H1 (cell line): ENCODE results near the gene GIPR. TPM values are rescaled to one million over a fixed set of nuclear protein-coding genes. Genes with fewer than 3 reads are reported as not detected.

Source experiments
- ASH2L ChIP-seq: fragments of 200-600, 300-600 bp; sonication (generic); IDR thresholded peaks from one replicate; pipeline ENCODE4 v1.7.1; 2017; ENCODE audit warnings: low read length
- CBX5 ChIP-seq: fragments of 300-800, 300-1000 bp; sonication (generic); IDR thresholded peaks from 2 replicates; pipeline ENCODE4 v1.7.1; 2016; ENCODE audit warnings: antibody characterized with exemption, low read length, low read depth
- CBX8 ChIP-seq: fragments of 300-800, 300-1000 bp; sonication (generic); IDR thresholded peaks from 2 replicates; pipeline ENCODE4 v1.7.1; 2016; ENCODE audit warnings: low read depth, low read length, borderline replicate concordance
- CEBPB ChIP-seq: IDR thresholded peaks from 2 replicates; pipeline ENCODE4 v1.6.1; 2012; ENCODE audit warnings: low read depth, low read length
- CHD1 ChIP-seq: IDR thresholded peaks from 2 replicates; pipeline ENCODE4 v1.6.1; 2012; ENCODE audit warnings: low read depth, low read length, improper control_type of control experiment
- CHD2 ChIP-seq: IDR thresholded peaks from 2 replicates; pipeline ENCODE4 v1.6.1; 2012; ENCODE audit warnings: low read length, improper control_type of control experiment
- CTBP2 ChIP-seq: IDR thresholded peaks from 2 replicates; pipeline ENCODE4 v1.7.0; 2011; ENCODE audit warnings: borderline replicate concordance, mild to moderate bottlenecking, moderate library complexity, mixed read lengths, low read length; ENCODE audit not compliant: insufficient read depth, insufficient read length
- E2F6 ChIP-seq: IDR thresholded peaks from 2 replicates; pipeline ENCODE4 v1.6.1; 2012; ENCODE audit warnings: inconsistent platforms
- EZH2 ChIP-seq: fragments of 200-600 bp; sonication (generic); IDR thresholded peaks from 2 replicates; pipeline ENCODE4 v1.7.1; 2012; ENCODE audit warnings: low read depth, mild to moderate bottlenecking, moderate library complexity, low read length, inconsistent platforms; ENCODE audit not compliant: severe bottlenecking
- GABPA ChIP-seq: IDR thresholded peaks from 2 replicates; pipeline ENCODE4 v1.6.1; 2011; ENCODE audit warnings: mild to moderate bottlenecking, low read length, moderate library complexity, borderline replicate concordance; ENCODE audit not compliant: insufficient read depth
- HDAC6 ChIP-seq: IDR thresholded peaks from one replicate; pipeline ENCODE4 v1.7.1; 2012; ENCODE audit warnings: low read depth, mild to moderate bottlenecking, inconsistent platforms, low read length, moderate library complexity
- JUND ChIP-seq: IDR thresholded peaks from 2 replicates; pipeline ENCODE4 v1.6.1; 2011; ENCODE audit warnings: mild to moderate bottlenecking, improper control_type of control experiment, low read length
- MAFK ChIP-seq: IDR thresholded peaks from 2 replicates; pipeline ENCODE4 v1.6.1; 2012; ENCODE audit warnings: low read depth, mild to moderate bottlenecking, improper control_type of control experiment, low read length
- MAX ChIP-seq: IDR thresholded peaks from 2 replicates; pipeline ENCODE4 v1.6.1; 2012; ENCODE audit warnings: inconsistent platforms
- NANOG ChIP-seq: IDR thresholded peaks from 2 replicates; pipeline ENCODE4 v1.6.1; 2011; ENCODE audit warnings: low read length, low read depth, mild to moderate bottlenecking, inconsistent platforms; ENCODE audit not compliant: insufficient read depth, poor library complexity, severe bottlenecking
- RXRA ChIP-seq: IDR thresholded peaks from 2 replicates; pipeline ENCODE4 v1.6.1; 2011; ENCODE audit warnings: low read depth, mild to moderate bottlenecking, low read length, moderate library complexity; ENCODE audit not compliant: insufficient read depth
- SP1 ChIP-seq: IDR thresholded peaks from 2 replicates; pipeline ENCODE4 v1.6.1; 2011; ENCODE audit warnings: low read depth, low read length
- TCF12 ChIP-seq: IDR thresholded peaks from 2 replicates; pipeline ENCODE4 v1.6.1; 2011; ENCODE audit warnings: low read depth, mild to moderate bottlenecking, low read length
- TEAD4 ChIP-seq: IDR thresholded peaks from 2 replicates; pipeline ENCODE4 v1.6.1; 2012; ENCODE audit warnings: low read depth, low read length, inconsistent platforms, mixed read lengths
- ZNF274 ChIP-seq: IDR thresholded peaks from 2 replicates; pipeline ENCODE4 v1.7.0; 2012; ENCODE audit warnings: low read length, borderline replicate concordance; ENCODE audit errors: extremely low read depth
- polyA plus RNA-seq, 7 experiments: library from polyadenylated mRNA; depleted of rRNA in 3 of 7; stranded (reverse) in 5 of 7; unstranded in 2 of 7; fragments of >200 nt in 5 of 7; fragments of 200-250 nt in 2 of 7; gene quantifications; 1 replicate in 5 of 7; 2 replicates in 1 of 7; 4 replicates in 1 of 7; pipeline versions ENCODE4 v1.2.1 to v1.2.3, GENCODE V29; 2011 to 2013; ENCODE audit warnings: missing spikeins in 2 of 7, mixed read lengths in 2 of 7
- total RNA-seq: library from RNA; stranded (reverse); fragmentation: NEBNext Ultra II Directional; extraction: Animal tissue kit (Norgen Biotek cat#: 25700); gene quantifications from 2 replicates; pipeline ENCODE4 v1.2.1, GENCODE V29; 2021

Gene GIPR
- total and polyA plus RNA-seq, 2 of the 8 experiments (the other 6 are each of a cell fraction or from before 2014, with no cell fraction given), result 0.42 to 1.3 TPM

- no peak for TF ChIP-seq CHD1
- no peak for TF ChIP-seq TCF12
- no peak for TF ChIP-seq CEBPB
- peak; percentile 76 for TF ChIP-seq CHD2
- no peak for TF ChIP-seq HDAC6
- no peak for TF ChIP-seq CBX5
- TF ChIP-seq MAX, result 0 out of 2 replicates have a peak, but pooled peaks have one; percentile 6
- TF ChIP-seq TEAD4, result no peak
- no peak for TF ChIP-seq CTBP2
- peak; percentile 13; the same call in 1 of the 2 replicates for TF ChIP-seq SP1
- no peak for TF ChIP-seq RXRA
- no peak for TF ChIP-seq CBX8
- TF ChIP-seq ASH2L, result peak; percentile 67
- TF ChIP-seq GABPA, result no peak
- peak; percentile 11; the same call in 1 of the 2 replicates for TF ChIP-seq E2F6
- no peak for TF ChIP-seq EZH2
- TF ChIP-seq ZNF274, result no peak
- no peak for TF ChIP-seq JUND
- no peak for TF ChIP-seq MAFK
- no peak for TF ChIP-seq NANOG
These were observed 62.6 kb downstream of the GIPR start, which contains the start of gene FBXO46 (continued) for GRCh38 chr19:45730368-45731288.
